ENCODE measurements around the gene MMS22L. TPM values are rescaled to one million over a fixed set of nuclear protein-coding genes. Genes with fewer than 3 reads are reported as not detected.

Gene MMS22L
- total and polyA plus RNA-seq, 4 experiments from 2014 or later, result 2.5 to 13.2 (median 10.0) TPM

DNA sequence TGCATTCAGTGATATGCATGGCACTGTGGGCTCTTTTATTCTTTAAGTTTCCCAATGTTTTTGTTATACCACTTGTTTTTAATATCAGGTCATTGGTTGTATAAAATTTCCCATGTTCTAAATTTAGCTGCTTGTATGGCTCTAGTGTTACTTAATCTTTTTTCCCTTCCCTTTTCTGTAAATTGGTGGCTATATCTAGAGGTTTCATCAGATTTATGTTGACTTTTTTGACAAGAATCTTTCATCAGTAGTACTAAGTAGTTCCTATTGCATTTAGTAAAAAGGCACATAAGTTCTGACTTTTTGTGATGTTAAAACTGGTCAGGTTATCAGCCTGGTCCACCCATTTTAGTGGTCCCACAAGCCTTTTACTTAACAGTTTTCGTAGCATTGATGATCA lies 51.1 kb downstream of the MMS22L start:
- Histone ChIP-seq H3K9me3 (ENCODE audit: control insufficient read depth in 1 of 2, low read length in 2 of 2) (no peaks in the 10 kb centered on the region), H3K4me1 (ENCODE audit: insufficient read depth, low read length) (no peaks in the 10 kb centered on the region), H3K27me3 (ENCODE audit: insufficient read depth, low read length) (no peaks in the 10 kb centered on the region), H3K36me3 (ENCODE audit: insufficient read depth, low read length) (no peaks in the 10 kb centered on the region), H3K4me3 (ENCODE audit: low read length in 2 of 2) (no peak overlapping the region), H3K27ac (ENCODE audit: low read depth, low read length) (no peak overlapping the region)
- POLR2A ChIA-PET (ENCODE audit: partially characterized antibody), result no interaction called here
- DNase-seq, result no peak
- intact Hi-C loops (cut with micrococcal nuclease), result no loop called here
- Mint-ChIP-seq H3K9me3 (peaks cover 0 to 1% (median 0%) of the 10 kb centered on the region in 8 donors), H3K27ac (no peak overlapping the region), H3K27me3 (no peaks in the 10 kb centered on the region), H3K4me3 (no peak overlapping the region), H3K4me1 (peaks cover 0 to 3% (median 1%) of the 10 kb centered on the region in 4 donors), H3K36me3 (peaks cover 26 to 55% of the 10 kb centered on the region in 2 donors)
- CTCF ChIA-PET (ENCODE audit: partially characterized antibody), result interaction anchor here (0.5 to 1.2 kb wide), 2 partner anchors 9 to 105 kb away, joined by 3 read pairs; no protein-coding TSS in a partner anchor

DNA sequence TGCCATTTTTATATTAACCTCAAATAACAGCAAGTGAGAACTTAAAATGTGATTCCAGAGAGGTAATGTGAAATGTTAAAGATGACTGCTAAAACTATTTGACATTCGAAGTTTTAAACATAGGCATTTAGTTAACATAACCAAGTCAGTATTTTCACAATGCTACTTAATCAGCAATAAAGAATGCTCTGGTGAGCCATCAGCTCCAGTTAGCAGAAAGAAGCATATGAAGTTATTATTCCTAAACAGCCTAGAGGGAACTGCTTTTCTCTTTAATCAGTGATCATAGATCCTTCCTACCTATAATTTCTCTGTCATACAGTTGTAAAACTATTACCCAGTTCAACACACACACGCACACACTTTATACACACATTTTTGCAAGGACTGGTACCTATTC lies 60.1 kb downstream of the MMS22L start:
- H3K27ac ChIP-seq (ENCODE audit: low read depth, low read length), result no peak overlapping the region
- no peak for DNase-seq
- Mint-ChIP-seq H3K4me1 (peaks cover 0 to 7% (median 2%) of the 10 kb centered on the region in 4 donors), H3K36me3 (peaks cover 3 to 5% of the 10 kb centered on the region in 2 donors), H3K9me3 (no peaks in the 10 kb centered on the region), H3K27me3 (no peaks in the 10 kb centered on the region), H3K27ac (no peak overlapping the region), H3K4me3 (no peak overlapping the region)
- H3K9me3 ChIP-seq (ENCODE audit: control insufficient read depth in 1 of 2, low read length in 2 of 2), result no peaks in the 10 kb centered on the region
- ChIA-PET CTCF (ENCODE audit: partially characterized antibody) (interaction anchor here (1.0 kb wide), 1 partner anchor 9 kb away, joined by 3 read pairs; no protein-coding TSS in a partner anchor), POLR2A (ENCODE audit: partially characterized antibody) (no interaction called here)
- intact Hi-C loops (cut with micrococcal nuclease), result no loop called here
- H3K4me3 ChIP-seq (ENCODE audit: low read length in 2 of 2), result no peak overlapping the region
- H3K4me1 ChIP-seq (ENCODE audit: insufficient read depth, low read length), result no peaks in the 10 kb centered on the region
- H3K27me3 ChIP-seq (ENCODE audit: insufficient read depth, low read length), result no peaks in the 10 kb centered on the region
- no peaks in the 10 kb centered on the region for H3K36me3 ChIP-seq (ENCODE audit: insufficient read depth, low read length)

DNA sequence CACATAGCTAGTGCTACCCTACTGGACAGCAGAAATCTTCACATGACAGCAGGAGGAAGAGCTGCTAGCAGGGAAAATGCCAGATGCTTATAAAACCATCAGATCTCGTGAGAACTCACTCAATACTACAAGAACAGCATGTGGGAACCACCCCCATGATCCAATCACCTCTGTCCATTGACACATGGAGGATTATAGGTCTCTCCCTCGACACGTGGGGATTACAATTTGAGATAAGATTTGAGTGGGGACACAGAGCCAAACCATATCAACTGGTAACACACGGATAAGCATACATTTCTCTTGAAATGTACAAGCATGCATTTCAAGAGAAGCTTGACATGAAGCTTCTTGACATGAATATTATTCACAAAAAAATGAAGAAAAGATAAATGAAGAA lies 64.1 kb downstream of the MMS22L start:
- Mint-ChIP-seq H3K36me3 (no peaks in the 10 kb centered on the region), H3K27me3 (no peaks in the 10 kb centered on the region), H3K27ac (no peak overlapping the region), H3K4me1 (peaks cover 0 to 7% (median 2%) of the 10 kb centered on the region in 4 donors), H3K4me3 (no peak overlapping the region), H3K9me3 (no peaks in the 10 kb centered on the region)
- no peak for DNase-seq
- intact Hi-C loops (cut with micrococcal nuclease), result no loop called here
- POLR2A ChIA-PET (ENCODE audit: partially characterized antibody), result no interaction called here
- Histone ChIP-seq H3K27me3 (ENCODE audit: insufficient read depth, low read length) (no peaks in the 10 kb centered on the region), H3K4me1 (ENCODE audit: insufficient read depth, low read length) (no peaks in the 10 kb centered on the region), H3K4me3 (ENCODE audit: low read length in 2 of 2) (no peak overlapping the region), H3K9me3 (ENCODE audit: control insufficient read depth in 1 of 2, low read length in 2 of 2) (no peaks in the 10 kb centered on the region), H3K36me3 (ENCODE audit: insufficient read depth, low read length) (no peaks in the 10 kb centered on the region), H3K27ac (ENCODE audit: low read depth, low read length) (no peak overlapping the region)
- CTCF ChIA-PET (ENCODE audit: partially characterized antibody), result interaction anchor here (1.0 kb wide), 1 partner anchor 23 kb away, joined by 3 read pairs; no protein-coding TSS in a partner anchor

DNA sequence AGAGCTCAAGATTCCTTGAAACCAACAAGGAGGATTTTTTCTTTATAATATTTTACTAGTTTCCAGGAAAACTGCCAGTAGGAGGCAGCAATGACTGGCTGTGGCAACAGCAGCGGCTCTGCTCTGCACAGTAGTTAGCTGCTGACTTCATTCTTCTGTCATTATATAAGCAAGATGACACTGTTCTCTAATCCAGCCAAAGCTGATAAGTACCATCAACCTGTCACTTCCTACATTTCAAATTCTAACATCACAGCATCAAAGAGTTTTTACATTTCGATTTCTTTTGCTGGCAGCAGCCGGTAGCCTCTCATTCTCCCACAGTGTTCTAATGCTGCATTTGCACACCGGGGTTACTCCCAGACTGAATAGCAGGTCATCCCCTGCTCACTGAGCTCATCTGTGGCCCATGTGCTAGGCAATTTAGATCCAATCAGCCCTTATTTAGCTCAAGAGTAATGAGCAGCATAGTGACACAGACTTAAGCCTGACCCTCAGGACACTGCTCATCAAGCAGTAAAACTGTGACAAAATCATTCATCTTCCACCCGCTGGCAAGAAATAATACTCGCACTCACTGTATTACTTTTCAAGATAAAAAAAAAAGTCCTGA lies 67.8 kb downstream of the MMS22L start:
- Histone ChIP-seq H3K27me3 (ENCODE audit: insufficient read depth, low read length) (no peaks in the 10 kb centered on the region), H3K4me3 (ENCODE audit: low read length in 2 of 2) (no peak overlapping the region), H3K9me3 (ENCODE audit: control insufficient read depth in 1 of 2, low read length in 2 of 2) (no peaks in the 10 kb centered on the region), H3K4me1 (ENCODE audit: insufficient read depth, low read length) (no peaks in the 10 kb centered on the region), H3K27ac (ENCODE audit: low read depth, low read length) (no peak overlapping the region), H3K36me3 (ENCODE audit: insufficient read depth, low read length) (no peaks in the 10 kb centered on the region)
- POLR2A ChIA-PET (ENCODE audit: partially characterized antibody), result no interaction called here
- no peaks in the 10 kb centered on the region for H3K27me3 Mint-ChIP-seq
- CTCF ChIA-PET (ENCODE audit: partially characterized antibody), result interaction anchor here (0.7 to 3.9 kb wide), 8 partner anchors 8 to 549 kb away, joined by 3 to 19 read pairs (median 4); no protein-coding TSS in a partner anchor
- no peaks in the 10 kb centered on the region for H3K9me3 Mint-ChIP-seq
- H3K36me3 Mint-ChIP-seq, result peaks cover 7 to 9% of the 10 kb centered on the region in 2 donors
- no peak overlapping the region for H3K27ac Mint-ChIP-seq
- peaks cover 0 to 5% (median 0%) of the 10 kb centered on the region in 4 donors for H3K4me1 Mint-ChIP-seq
- no peak for DNase-seq
- H3K4me3 Mint-ChIP-seq, result no peak overlapping the region
- intact Hi-C loops (cut with micrococcal nuclease), result loop anchor here (1.0 kb wide), 1 partner anchor 179 kb away; no protein-coding TSS in a partner anchor

DNA sequence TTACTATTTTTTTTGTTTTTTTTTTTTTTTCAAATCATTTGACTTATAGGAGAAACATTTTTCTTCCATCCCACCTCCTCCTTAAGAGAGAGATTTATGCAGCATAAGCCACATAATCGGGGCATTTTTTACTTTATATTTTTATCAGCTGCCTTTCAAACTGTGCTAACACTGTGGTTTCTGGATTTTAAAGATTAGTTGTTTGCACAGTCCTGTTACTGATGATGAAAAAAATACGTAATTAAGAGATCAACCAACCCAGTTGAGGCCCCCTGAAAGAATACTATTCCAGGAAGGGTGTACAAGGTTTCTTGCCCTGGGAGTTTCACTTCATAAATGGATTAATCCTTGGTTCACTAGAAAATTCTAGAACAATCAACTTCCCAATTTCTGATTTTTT lies 68.3 kb downstream of the MMS22L start:
- Mint-ChIP-seq H3K4me3 (no peak overlapping the region), H3K27me3 (no peaks in the 10 kb centered on the region), H3K4me1 (peaks cover 0 to 4% (median 0%) of the 10 kb centered on the region in 4 donors), H3K36me3 (peaks cover 9% of the 10 kb centered on the region in 2 donors), H3K9me3 (no peaks in the 10 kb centered on the region), H3K27ac (no peak overlapping the region)
- Histone ChIP-seq H3K27ac (ENCODE audit: low read depth, low read length) (no peak overlapping the region), H3K4me1 (ENCODE audit: insufficient read depth, low read length) (no peaks in the 10 kb centered on the region), H3K9me3 (ENCODE audit: control insufficient read depth in 1 of 2, low read length in 2 of 2) (no peaks in the 10 kb centered on the region), H3K4me3 (ENCODE audit: low read length in 2 of 2) (no peak overlapping the region), H3K27me3 (ENCODE audit: insufficient read depth, low read length) (no peaks in the 10 kb centered on the region), H3K36me3 (ENCODE audit: insufficient read depth, low read length) (no peaks in the 10 kb centered on the region)
- intact Hi-C loops (cut with micrococcal nuclease), result loop anchor here (1.0 kb wide), 1 partner anchor 180 kb away; no protein-coding TSS in a partner anchor
- ChIA-PET POLR2A (ENCODE audit: partially characterized antibody) (no interaction called here), CTCF (ENCODE audit: partially characterized antibody) (interaction anchor here (0.7 to 3.9 kb wide), 7 partner anchors 9 to 548 kb away, joined by 3 to 19 read pairs (median 5); no protein-coding TSS in a partner anchor)
- DNase-seq, result no peak

DNA sequence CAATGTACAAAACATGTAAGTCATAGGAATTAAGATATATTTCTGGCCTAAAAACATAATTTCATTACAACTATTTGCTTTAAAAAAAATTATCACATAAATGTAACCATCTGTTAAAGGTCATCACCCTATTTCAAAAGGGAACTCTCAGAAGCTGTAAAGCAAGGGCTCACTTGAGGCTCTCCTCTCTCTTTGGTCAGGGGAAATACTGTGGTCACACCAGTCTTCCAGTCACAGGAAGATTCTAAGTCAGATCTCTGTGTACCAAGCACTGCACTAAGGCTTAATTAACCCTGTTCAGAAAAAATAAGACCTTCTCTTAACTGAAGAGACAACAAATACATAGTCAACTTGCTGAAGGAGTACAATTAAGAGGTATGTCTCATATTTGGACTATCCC lies 75.6 kb downstream of the MMS22L start:
- Histone ChIP-seq H3K4me3 (ENCODE audit: low read length in 2 of 2) (no peak overlapping the region), H3K27ac (ENCODE audit: low read depth, low read length) (no peak overlapping the region), H3K36me3 (ENCODE audit: insufficient read depth, low read length) (no peaks in the 10 kb centered on the region), H3K27me3 (ENCODE audit: insufficient read depth, low read length) (no peaks in the 10 kb centered on the region), H3K4me1 (ENCODE audit: insufficient read depth, low read length) (no peaks in the 10 kb centered on the region), H3K9me3 (ENCODE audit: control insufficient read depth in 1 of 2, low read length in 2 of 2) (no peaks in the 10 kb centered on the region)
- Mint-ChIP-seq H3K27me3 (no peaks in the 10 kb centered on the region), H3K36me3 (peaks cover 5 to 7% of the 10 kb centered on the region in 2 donors), H3K4me1 (no peaks in the 10 kb centered on the region), H3K27ac (no peak overlapping the region), H3K4me3 (no peak overlapping the region), H3K9me3 (no peaks in the 10 kb centered on the region)
- intact Hi-C loops (cut with micrococcal nuclease), result no loop called here
- POLR2A ChIA-PET (ENCODE audit: partially characterized antibody), result no interaction called here
- DNase-seq, result no peak
- CTCF ChIA-PET (ENCODE audit: partially characterized antibody), result interaction anchor here (1.0 kb wide), 1 partner anchor 21 kb away, joined by 4 read pairs; no protein-coding TSS in a partner anchor

DNA sequence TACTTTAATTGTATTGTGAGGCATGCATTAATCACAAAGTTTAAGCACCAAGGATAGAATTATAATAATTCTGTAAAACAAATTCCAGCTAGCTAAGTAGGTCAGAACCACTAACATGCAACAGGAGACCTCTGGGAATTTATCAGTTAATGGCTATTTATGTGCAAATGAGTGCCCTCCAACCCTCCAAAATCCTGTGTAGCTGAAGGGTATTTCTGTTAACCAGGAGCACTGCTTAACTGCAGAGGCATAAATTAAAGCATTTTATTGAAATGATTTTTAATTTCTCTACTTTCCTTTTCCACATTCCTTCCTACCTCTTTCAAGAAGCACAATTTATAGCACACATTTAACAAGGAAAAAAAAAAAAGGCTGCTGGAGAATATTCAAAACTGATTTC lies 77.0 kb downstream of the MMS22L start:
- H3K4me3 Mint-ChIP-seq, result no peak overlapping the region
- H3K27me3 Mint-ChIP-seq, result no peaks in the 10 kb centered on the region
- no peak overlapping the region for H3K27ac Mint-ChIP-seq
- ChIA-PET CTCF (ENCODE audit: partially characterized antibody) (no interaction called here), POLR2A (ENCODE audit: partially characterized antibody) (no interaction called here)
- H3K36me3 Mint-ChIP-seq, result peaks cover 0 to 9% of the 10 kb centered on the region in 2 donors
- Histone ChIP-seq H3K9me3 (ENCODE audit: control insufficient read depth in 1 of 2, low read length in 2 of 2) (no peaks in the 10 kb centered on the region), H3K27ac (ENCODE audit: low read depth, low read length) (no peak overlapping the region), H3K27me3 (ENCODE audit: insufficient read depth, low read length) (no peaks in the 10 kb centered on the region), H3K36me3 (ENCODE audit: insufficient read depth, low read length) (no peaks in the 10 kb centered on the region), H3K4me3 (ENCODE audit: low read length in 2 of 2) (no peak overlapping the region), H3K4me1 (ENCODE audit: insufficient read depth, low read length) (no peaks in the 10 kb centered on the region)
- no peaks in the 10 kb centered on the region for H3K4me1 Mint-ChIP-seq
- intact Hi-C loops (cut with micrococcal nuclease), result no loop called here
- H3K9me3 Mint-ChIP-seq, result no peaks in the 10 kb centered on the region
- DNase-seq, result no peak
